GM13976 (cell line): Measurements from ENCODE around the gene CEP170B.

Source experiments
- DNase-seq: peaks from one replicate; pipeline ENCODE4 v3.0.0; 2012; ENCODE audit warnings: low spot score
- in situ Hi-C: fragments of 300-500 bp; cut with MboI; formaldehyde crosslinking; loops from one replicate; pipeline ENCODE4 v1.12.0; 2022; ENCODE audit warnings: low sequenced_read_pairs, mixed read lengths, inconsistent platforms; ENCODE audit not compliant: unreplicated experiment
- TF ChIP-seq, protein P1 (sequence below): IDR thresholded peaks from 2 replicates; pipeline ENCODE4 v1.5.1; 2012; ENCODE audit warnings: borderline replicate concordance, mild to moderate bottlenecking; ENCODE audit not compliant: insufficient read depth; ENCODE audit errors: extremely low read depth, missing control alignments, control extremely low read depth

The CEP170B gene

DNA sequence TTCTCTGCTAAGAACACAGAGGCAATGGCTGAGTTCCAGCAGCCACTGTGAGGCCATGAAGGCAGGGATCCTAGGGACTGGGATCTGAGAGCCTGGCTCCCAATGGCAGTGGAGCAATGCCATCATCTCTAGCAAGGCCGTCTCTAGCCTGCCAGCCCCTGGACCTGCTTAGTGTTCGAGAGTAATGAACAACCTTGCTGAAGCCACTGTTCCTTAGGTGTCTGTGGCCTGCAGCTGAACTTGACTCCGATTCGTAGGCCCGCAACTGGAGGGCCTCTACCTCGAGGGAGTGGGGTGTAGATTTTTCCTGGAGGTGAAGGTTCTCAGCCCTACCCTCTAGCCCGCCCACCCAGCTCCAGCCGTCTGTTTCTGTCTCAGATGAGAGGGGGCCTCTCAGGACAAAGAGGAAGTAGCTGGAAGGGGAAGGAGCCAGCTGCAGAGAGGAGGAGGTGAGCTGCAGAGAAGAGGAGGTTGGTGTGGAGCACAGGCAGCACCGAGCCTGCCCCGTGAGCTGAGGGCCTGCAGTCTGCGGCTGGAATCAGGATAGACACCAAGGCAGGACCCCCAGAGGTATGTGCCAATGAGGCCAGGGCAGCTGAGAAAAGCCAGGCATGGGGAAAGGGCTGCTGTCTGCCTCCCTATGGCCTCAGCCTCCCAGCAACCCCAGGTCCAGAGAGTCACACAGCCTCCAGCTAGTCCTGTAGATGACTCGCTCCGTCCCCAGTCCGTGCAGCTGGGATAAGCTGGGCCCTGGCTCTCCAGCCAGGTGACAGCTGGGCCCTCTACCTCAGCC lies 59.5 kb downstream of the CEP170B start, which contains the start of gene PLD4:
PLD4 (plus strand) TSS at position 459 of the 793 bp plus-strand sequence. CDS start 2,262 bp downstream, outside the sequence.
- in situ Hi-C loops: no loop called here
- no peak for DNase-seq
- TF ChIP-seq, protein P1, sequence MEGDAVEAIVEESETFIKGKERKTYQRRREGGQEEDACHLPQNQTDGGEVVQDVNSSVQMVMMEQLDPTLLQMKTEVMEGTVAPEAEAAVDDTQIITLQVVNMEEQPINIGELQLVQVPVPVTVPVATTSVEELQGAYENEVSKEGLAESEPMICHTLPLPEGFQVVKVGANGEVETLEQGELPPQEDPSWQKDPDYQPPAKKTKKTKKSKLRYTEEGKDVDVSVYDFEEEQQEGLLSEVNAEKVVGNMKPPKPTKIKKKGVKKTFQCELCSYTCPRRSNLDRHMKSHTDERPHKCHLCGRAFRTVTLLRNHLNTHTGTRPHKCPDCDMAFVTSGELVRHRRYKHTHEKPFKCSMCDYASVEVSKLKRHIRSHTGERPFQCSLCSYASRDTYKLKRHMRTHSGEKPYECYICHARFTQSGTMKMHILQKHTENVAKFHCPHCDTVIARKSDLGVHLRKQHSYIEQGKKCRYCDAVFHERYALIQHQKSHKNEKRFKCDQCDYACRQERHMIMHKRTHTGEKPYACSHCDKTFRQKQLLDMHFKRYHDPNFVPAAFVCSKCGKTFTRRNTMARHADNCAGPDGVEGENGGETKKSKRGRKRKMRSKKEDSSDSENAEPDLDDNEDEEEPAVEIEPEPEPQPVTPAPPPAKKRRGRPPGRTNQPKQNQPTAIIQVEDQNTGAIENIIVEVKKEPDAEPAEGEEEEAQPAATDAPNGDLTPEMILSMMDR: no peak

DNA sequence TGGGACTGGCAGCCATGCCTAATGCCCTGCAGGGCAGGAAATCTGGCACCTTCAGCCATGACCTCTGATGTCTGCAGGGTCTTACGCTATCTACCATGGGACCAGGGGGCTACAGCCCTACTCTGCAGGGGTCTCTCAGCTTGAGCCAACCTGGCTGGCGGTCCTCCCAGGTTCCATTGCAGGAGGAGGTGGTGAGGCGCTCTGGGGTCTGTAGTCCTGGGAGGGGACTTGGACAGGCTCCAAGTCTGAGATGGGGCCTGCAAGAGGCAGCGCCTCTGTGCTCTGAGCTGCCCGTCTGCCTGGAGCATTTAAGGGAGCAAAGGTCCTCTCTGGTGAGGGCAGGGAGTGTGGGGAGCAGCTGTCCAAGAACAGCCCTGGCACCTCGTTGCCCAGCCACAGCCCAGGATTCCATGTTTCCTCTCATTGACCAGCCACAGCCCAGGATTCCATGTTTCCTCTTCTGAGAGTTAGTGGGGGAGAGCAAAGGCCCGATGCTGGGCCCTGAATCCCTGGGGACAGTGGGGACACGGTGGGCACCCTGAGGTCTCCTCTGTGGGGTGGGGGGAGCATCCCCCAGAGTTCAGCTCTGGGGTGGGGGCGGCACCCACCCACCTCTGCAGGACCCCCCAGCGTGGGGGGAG lies 60.3 kb downstream of the CEP170B start:
- in situ Hi-C loops: no loop called here
- no peak for DNase-seq
- TF ChIP-seq, protein P1: no peak

DNA sequence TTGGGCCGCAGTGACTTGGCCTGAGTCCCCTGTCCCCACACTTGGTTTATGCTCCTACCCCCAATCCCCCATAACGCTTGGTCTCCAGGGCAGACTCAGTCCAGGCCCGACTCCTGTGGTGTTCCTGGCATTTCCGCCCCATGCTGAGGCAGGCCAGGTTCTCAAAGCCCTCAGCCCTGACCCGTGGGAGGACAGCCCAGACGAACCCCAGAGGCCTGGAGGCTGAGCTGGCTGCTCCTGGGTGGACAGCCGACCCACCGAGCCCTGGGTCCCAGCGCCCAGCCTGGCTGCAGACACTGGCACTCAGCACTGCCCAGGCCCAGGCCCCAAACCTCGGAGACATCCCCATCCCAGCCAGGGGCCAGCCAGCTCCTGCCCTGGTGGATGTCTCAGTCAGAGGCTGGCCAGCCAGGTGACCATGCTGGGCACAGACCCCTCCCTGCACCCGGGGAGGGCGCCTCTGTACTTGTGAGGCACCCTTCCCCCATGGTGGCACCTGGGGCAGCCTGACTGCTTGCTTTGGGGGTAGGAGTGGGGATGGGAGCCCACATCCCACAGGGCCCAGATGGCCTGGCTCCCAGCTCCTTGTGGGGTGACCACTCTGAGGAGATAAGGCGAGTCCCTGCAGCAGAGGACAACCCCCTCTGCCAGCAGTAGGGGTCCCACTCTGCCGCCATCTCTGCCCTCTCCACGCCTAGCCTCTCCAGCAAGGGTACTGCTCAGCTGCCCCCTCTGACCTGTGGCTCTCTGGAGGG lies 61.0 kb downstream of the CEP170B start:
- in situ Hi-C loops: no loop called here
- TF ChIP-seq, protein P1: no peak
- DNase-seq: no peak

DNA sequence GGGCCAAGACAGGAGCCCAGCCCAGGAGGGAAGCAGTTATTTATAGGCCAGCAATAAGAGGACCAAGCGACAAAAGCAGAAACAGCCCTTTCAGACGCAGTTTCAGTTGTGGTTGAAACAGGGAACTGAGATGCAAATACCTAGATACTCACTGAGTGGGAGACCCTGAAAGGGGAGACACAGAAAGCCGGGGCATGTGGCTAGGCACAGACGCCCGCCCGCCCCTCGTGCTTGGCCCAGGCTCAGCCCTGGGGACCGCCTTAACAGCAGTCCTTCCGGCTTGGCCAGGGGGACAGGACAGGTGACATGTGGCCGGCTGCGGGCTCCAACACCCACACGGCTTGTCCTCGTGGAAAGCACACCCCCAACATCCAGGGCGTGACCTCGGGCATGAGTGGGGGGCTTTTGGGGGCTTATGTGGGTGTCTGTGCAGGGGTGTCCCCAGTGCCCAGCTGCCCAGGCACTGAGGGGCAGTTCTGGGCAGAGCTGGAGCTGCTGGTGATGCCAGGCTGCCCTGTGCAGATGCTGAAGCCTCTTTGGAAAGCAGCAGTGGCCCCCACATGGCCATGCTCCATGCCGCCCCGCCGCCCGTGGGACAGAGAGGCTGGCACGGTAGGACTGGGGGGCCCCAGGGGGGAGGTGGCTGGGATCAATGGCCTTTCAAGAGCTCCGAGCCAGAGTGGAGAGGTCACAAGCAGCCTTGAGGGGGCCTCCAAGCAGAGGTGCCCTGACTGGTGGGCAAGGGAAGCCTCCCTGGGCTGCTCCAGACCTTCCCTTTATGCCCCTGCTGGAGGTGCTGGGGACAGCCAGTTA lies 61.8 kb downstream of the CEP170B start:
- TF ChIP-seq, protein P1: no peak
- peak; percentile 94 for DNase-seq
- in situ Hi-C loops: no loop called here

GRCh38 chr14:104927432-104927816 lies 62.4 kb downstream of the CEP170B start:
- TF ChIP-seq, protein P1: no peak
- in situ Hi-C loops: no loop called here
- DNase-seq: no peak

DNA sequence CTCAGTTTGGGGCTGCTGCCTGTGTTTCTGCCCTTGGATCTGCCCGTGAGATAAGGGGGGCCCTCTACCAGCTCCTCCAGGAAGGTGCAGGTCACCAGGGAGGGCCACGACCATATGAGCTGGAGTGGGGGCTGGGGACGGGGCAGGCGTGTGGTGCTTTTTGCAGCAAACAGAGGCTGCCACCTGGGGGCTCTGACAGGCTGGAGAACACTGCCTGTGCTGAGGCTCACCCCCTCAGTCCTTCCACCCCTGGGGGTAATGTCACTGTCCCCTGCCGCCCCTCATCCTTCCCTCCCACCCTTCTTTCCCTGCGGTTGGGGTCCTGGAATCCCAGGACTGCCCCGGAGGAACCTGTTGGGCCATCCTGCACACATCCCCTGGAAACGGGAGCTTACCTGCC lies 62.8 kb downstream of the CEP170B start:
- in situ Hi-C loops: no loop called here
- DNase-seq: no peak
- TF ChIP-seq, protein P1: no peak
